Endometrium (tissue), 2 donors: ENCODE results near the gene WFIKKN2.

Experiments
- FAIRE-seq: peaks from 2 replicates; lab custom pipeline; 2012; peaks lifted over from hg19 to GRCh38; lab: Jason Lieb, UNC
- donor health status: control.
- donor health status: control.

The WFIKKN2 gene

DNA sequence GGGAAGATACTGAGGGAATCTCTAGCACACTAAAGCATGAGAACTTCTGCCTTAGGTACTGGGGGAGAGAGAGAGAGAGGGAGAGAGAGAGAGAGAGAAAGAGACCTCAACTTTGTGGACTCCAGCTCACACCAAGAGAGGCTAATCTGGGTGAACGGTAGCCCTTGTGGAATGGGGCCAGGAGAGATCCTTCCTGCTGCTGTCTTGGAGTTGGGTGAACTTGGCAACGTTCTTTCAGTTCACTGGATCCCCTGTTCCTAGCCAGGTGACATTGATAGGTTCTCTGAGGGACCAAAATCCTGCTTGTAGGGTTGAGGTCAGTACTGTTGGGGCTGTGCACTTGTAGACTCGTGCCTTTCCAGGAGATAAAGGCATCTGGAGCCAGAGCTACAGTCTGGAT, 26.5 kb upstream of the WFIKKN2 start:
- FAIRE-seq = no peak

DNA sequence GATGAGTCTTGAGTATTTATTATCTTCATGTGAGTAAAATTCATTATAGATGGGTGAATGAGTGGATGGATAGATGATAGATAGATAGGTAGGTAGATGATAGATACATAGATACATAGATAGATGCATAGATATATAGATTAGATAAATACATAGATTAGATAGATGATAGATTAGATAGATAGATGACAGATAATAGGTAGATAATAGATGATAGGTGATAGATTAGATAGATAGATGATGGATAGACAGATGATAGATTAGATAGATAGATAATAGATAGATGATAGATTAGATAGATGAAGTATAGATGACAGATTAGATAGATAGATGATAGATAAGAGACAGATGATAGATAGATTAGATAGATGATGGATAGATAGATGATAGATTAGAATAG, 21.8 kb upstream of the WFIKKN2 start:
- FAIRE-seq = no peak

DNA sequence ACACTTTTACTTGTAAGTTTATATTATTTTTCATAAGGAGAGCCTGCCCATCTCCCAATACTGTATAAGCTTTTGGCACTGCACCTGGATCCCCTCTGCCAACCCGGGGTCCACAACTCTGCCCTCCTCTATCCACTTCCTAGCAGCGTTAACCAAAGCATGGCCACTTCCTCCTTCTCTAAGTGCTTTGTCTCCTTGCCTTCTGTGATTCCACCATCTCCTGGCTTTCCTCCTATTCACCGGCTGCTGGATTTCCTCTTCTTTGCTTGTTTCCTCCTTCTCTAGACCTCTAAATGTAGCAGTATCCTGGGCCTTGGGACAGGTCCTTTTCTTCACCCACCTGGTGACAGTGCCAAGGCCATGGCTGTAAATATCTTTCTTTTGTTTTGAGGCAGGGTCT, 20.0 kb upstream of the WFIKKN2 start:
- FAIRE-seq = no peak

DNA sequence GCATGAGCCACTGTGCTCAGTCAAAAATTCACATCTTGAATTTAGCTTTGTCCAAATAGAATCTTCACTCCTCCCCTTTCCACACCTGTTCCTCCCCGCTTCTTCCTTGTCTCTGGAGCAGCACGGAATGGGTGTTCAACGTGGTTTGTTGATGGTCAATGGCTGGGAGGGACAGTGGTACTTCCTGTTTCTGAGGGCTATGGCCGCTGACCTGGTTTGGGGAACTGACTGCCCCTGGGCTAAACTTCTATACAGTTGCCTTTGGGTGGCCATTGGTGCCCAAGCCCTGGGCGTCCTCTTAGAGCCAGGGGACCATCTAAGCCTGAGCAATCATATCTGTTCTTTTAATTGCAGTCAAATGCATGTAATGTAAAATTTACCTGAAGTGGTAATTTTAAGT, 19.1 kb upstream of the WFIKKN2 start:
- no peak for FAIRE-seq

DNA sequence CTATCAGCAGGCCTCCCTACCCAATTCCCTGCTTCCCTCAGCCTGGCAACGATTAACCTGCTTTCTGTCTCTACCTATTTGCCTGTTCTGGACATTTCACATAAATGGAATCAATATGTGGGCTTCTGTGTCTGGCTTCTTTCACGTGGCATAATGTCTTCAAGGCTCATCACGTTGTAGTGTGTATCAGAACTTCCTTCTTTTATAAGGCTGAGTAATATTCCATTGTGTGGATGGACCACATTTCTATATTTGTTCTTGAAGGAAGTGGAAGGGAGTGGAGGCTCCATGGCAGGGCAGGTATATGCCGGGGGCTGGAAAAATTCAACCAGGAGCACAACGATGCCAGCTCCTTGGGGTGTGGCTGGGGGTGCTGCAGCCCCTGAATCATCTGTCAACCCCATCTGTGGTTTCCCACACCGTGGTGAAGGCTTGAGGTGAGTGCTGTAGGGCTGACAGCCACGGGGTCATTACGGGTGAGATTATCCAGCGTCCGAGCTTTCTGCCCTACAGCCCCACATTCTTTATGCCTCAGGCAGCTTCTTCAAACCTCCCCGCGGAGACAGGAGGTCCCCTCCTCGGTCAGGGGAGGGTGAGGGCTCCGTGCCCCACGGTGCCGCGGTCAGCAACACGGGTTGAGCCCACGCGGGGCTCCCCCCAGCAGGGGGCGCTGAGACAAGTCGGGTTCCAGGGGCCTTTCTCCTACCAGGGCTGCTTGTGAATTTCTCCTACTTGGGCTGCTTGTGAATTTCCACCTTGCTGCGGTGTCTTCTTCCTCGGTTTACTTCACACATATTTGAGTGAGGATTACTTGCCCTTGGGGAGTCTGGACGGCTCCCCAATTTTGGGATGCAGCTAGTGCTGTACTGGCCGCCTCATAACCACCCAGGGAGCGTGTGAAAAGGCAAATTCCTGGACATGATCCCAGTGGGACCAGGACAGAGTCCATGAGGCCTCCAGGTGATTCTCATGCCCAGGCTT, 18.3 kb upstream of the WFIKKN2 start:
- no peak for FAIRE-seq

DNA sequence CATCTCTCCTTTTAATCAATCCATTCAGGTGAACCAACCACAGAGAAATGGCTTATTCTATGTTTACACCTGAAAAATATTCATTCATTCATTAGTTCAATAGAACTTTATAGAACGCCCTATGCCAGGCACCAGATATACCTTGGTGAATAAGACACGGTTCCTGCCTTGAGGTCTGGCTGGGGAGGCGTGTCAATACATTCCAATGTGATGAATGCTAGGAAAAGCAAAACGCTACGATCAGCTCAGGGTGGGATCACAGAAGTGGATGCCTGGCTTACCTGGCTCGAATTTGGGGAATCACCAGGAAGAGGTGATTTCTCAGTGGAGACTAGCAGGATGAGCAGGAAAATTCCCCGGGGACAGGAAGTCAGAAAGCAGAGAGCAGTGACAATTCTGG, 17.5 kb upstream of the WFIKKN2 start:
- no peak for FAIRE-seq

DNA sequence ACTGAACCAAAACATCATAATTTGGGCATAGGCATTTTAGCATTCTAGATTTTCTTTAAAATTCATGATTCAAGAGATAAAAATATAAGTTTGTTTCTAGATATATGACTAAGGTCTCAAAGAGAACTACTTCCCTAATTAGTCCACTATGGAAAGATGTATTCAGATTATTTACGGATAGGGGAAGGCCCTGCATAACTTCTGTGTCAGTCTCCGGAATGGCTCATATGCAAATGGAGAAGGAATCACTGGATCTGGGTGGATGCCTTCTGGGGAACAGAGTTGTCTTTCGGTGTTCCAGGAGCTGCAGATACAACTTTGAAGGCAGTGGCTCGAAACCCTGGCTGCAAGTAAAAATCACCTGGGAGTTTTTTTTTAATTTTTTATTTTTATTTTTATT, 17.1 kb upstream of the WFIKKN2 start:
- no peak for FAIRE-seq

DNA sequence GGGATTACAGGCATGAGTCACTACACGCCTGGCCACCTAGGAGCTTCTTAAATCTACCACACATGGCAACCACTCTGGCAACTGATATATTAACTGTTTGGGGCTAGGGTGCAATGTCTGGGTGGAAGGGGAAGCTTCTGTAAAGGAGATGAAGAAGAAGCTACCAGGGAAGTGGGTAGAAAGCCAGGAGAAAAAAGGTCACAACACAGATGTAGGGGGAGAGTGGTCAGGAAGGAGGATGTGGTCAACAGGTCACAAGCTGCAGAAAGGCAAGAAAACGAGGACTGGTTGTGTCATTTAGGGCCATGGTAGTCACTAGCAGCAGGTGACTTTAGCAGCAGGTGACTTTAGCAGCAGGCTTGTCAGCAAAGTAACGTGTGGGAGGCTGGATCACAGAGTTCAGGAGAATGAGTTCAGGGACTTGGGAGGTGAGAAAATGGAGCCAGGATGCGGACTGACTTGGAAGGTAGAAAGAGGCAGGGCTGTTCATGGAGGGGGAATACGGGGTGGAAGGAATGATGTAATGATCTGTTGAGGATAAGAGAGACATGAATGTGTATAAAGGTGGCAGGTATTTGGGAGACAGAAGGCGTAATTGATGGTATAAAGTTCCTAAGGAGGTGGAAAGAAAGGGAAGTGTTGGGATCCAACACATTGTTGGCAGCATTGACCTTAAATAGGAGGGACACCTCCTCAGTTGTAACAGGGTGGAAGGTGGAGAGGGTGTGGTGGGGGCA, 16.3 kb upstream of the WFIKKN2 start:
- no peak for FAIRE-seq

DNA sequence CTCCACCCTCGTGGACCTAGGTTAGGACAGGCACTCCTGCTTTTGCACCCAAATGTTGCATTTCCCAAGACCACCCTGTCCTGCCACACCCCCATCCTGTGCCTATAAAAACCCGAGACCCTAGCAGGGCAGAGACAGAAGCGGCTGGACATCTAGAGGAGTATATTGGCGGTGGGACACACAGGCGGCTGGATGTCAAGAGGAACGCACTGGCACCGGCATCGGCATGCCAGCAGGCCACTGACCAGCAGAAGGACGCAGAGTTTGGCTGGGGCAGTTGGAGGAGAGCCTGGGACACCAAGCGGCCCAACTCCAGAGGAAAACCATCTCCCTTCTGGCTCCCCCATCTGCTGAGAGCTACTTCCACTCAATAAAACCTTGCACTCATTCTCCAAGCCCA, 14.7 kb upstream of the WFIKKN2 start:
- no peak for FAIRE-seq

DNA sequence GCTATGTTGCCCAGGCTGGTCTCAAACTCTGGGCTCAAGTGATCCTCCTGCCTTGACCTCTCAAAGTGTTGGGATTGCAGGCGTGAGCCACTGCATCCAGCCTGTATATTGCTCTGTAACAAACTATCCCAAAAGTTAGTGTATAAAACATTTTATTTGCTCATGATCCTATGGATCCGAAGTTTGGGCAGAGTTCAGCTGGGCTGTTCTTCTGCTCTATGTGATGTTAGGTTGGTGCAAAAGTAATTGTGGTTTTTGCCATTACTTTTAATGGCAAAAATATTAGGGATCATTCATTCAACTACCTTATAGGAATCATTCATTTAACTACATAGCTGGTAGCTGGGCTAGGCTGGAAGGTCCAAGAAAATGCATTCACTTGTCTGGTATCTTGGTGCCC, 12.8 kb upstream of the WFIKKN2 start:
- no peak for FAIRE-seq

DNA sequence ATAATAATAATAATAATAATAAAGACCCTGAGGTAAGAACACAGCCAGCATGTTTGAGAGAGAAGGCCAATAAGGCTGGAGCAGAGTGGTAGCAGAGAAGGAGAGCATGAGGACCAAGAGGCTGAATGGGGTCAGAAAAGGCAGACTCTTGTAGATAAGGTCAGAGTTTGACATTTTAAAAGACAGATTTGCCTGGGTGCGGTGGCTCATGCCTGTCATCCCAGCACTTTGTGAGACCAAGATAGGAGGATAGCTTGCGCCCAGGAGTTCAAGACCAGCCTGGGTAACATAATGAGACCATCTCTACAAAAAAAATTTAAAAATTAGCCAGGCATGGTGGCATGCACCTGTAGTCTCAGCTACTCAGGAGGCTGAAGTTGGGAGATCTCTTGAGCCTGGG, 11.0 kb upstream of the WFIKKN2 start:
- no peak for FAIRE-seq

DNA sequence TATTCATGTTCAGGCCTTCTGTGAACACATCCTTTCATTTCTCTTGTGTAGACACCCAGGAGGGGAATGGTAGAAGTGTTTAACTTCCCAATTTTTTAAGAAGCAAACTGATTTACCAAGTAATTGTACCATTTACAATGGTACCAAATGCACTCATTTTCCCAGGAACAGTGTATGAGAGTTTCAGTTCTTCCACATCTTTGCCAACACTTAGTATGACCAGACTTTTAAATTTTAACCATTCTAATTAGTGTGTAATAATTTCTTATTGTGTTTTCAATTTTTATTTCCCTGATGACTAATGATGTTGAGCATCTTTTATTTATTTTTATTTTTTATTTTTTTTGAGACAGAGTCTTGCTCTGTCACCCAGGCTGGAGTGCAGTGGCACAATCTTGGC, 10.2 kb upstream of the WFIKKN2 start:
- FAIRE-seq = no peak

DNA sequence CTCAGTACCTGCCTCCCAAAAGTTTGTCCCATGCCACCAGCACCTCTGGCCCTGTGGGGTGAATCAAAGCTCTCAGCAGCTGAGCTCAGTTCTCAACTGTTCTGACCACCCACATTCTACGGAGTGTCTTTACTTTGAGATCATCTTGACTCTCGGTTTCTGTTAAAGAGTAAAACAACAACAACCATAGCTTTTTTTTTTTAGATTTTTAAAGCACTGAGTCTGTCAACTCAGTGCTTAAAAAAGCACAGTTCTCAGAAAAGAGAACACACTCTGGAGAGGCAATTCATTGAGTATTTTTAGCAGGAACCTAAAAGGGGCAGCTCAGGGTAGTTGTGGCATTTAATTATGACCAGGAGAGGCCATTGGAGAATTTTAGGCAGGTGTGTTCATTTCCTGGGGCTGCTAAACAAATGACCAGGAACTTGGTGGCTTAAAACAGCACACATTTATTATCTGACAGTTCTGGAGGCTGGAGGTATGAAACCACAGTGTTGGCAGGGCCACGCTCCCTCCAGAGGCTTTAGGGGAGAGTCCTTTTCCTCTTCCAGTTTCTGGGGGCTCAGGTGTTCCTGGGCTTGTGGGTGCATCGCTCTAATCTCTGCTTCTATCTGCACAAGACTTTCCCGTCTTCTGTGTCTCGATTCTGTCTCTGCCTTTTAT, 6.7 kb upstream of the WFIKKN2 start:
- no peak for FAIRE-seq

DNA sequence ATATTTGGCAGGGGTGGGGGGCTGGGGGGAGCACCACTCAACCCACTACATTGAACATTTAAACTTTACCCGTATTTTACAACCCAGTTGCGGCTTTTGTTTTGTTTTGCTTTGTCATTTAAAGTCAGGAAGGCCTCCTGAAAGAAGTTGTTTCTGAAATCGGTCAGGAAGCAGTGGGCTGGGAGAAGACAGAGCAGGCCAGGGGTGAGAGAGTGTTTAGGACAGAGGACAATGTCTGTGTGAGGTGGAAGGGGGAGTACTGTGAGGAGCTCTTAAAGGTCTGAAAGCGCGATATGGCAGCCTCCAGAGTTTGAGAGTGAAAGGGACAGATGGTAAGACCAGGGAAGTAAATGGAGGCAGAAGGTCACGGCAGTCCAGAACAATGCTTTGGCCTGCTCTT, 6.1 kb upstream of the WFIKKN2 start:
- no peak for FAIRE-seq

DNA sequence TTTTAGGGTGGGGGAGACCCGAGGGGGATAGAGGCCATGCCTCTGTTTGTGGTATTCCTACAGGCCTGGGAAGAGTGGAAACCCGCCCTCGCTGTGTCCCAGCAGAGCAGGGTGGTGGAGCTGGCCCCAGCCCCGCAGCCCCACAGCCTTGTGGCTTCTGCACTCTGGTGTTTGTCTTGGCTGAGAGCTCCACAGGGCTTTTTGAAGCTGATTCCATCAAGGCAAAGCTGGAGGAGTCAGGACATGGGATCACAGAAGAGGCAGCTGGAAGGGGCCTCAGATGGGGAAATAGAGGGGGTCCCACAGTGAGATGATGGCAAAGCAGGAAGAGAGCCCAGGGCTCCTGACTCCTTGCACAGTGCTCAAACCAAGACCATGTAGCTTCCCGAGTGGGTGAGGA, 5.0 kb upstream of the WFIKKN2 start:
- FAIRE-seq = no peak

DNA sequence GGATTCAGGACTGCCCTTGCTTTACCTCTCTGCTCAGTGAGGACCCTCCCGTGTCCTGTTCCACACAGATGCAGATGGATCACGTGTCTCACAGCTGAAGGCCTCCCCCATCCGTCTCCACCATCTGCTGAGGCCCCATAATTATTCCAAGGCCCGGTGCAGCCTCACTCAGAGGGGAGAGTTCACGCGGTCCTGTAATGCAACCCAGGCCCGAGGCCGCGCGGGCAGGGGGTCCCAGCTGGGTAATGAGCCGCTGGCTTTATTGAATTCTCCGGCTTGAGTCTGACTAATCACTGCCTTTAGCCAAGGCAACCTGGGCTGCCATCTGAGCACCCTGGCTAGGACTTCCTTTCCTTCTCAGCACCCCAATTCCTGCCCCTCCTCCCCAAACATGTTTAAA, 4.4 kb upstream of the WFIKKN2 start:
- FAIRE-seq = no peak

DNA sequence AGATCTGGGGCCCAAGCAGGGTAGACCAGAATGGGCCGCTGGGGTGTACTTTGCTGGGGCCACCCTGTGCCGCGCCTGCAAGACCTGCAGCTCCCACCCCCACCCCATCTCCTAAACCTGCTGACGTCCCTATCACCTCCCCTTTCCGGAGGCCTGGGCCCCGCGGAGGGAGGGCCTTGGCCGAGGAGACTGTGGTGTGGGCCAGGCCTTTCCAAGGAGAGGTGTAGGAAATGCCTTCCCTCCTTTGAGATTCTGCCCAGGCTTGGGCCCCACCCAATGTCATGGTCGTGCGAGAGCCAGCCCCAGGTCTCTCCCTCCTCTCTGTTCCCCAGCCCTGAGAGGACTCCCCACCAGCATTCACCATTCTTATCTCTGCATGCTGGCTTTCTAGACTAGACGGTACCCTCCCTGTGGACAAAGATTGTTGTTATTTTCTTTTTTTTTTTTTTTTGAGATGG, 3.9 kb upstream of the WFIKKN2 start:
- FAIRE-seq = no peak

DNA sequence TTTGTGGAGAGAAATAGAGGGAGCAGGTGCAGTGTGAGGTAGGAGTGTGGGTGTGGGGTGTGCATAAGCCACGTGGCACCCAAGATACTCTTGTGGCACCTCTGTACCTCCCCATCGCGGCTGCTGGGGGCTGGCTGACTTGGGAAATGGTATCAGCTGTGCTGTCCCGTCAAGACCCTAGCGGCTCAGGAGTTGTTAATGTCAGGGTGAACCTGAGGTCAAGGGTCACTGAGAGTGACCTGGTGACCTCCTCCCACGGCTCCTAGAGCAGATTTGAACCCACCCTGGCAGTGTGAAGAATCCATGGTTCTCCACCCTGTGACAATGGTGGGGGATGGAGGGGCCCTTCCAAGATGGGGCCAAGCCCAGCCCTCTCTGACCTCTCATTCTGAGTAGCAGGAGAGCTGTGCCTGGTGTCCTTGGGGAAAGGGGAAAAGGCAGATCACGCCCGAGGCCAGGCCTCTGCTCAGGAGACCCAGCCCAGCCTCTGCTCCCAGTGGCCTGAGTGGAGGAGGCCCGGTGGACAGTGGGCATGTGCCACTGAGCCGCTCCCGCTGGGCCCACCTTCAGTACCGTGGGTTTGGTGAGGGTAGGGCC, 3.0 kb upstream of the WFIKKN2 start:
- no peak for FAIRE-seq

DNA sequence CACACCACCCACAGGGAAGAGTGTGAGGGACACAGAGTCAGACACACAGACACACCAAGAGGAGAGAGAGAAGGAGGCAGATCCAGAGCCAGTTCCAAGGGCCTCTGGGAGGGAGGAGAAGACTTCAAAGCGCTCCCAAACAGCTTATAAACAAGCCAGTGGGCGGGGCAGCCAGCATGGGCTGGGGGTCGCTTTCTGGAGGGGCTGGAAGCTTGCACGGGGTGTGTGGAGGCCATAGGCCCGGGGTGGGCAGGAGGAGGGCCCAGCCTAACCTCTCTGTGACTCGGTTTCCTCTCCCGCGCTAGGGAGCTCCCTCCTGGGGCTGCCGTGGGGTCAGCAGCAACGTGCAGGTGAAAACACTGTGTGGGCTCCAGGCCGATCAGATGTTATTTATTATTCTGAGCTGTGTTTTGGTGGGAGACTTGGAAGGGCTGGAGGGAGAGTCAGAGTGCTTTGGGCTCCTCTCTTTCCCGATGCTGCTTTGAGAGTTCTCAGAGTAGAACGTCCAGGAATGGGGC, 2.5 kb upstream of the WFIKKN2 start:
- no peak for FAIRE-seq

DNA sequence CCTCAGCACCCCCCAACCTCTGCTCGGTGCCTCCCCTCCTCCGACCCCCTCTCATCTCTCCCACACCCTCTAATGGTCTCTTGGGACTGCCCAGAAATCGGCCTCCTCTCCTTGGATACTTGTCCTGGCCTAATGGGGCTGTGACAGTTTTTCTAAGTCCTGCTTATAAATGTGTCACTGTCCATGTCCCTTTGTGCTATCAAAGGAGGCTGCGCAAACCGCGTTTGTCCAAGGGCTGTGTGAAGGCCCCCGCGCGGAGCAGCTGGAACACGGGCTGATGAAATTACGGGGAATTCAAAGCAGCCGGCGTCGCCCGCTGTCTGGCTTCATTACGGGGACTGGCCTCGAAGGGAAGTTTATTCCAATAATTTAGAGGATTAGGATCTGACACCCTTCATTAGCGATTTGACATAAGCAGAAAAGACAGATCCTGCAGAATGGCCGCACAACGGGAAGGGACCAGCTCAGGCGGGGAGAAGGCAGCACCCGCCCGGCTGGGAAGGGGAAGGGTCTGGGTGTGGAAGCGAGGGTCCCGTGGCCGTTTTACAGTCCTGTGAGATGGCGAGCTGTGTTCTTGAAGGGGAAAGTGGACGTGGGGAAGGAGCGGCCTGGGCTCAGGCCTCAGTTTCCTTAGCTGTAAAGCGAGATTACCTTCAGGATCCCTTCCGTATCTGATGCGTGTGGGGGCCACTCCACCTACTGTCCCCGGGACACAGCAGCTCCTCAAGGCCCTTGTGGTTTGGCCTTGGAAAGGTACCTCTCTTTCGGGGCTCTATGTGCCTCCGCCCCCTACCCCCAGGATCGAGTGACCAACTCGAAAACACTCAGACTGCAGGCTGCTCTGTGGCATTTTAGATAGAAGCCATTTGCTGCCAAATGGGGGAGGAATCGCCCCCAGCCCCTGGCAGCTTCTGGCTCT, 1.6 kb upstream of the WFIKKN2 start:
- FAIRE-seq = no peak
